Activated B cell treated with CpG ODN at 0.5 μM for 24 hours (primary cell): ENCODE data around the gene CA4. TPM values are rescaled to one million over a fixed set of nuclear protein-coding genes. Genes with fewer than 3 reads are reported as not detected.

Experiments
- ATAC-seq: fragments of 200-7000 bp; cut with Tn5 transposase; one replicate; pipeline ENCODE4 v1.10.0; 2021; ENCODE audit warnings: low read depth, mild to moderate bottlenecking, moderate library complexity
- CTCF ChIA-PET: fragments of 350-600 bp; sonication (Branson Sonifier 250); formaldehyde crosslinking; loops from one replicate; lab custom pipeline; 2021; ENCODE audit warnings: antibody characterized with exemption; lab: Charles Lee
- POLR2A ChIA-PET: fragments of 350-600 bp; sonication (Branson Sonifier 250); formaldehyde crosslinking; loops from one replicate; lab custom pipeline; 2021; ENCODE audit warnings: antibody characterized with exemption; lab: Charles Lee
- DNase-seq: peaks from one replicate; pipeline ENCODE4 v3.0.0; 2022
- H3K27ac Mint-ChIP-seq: one replicate; pipeline ENCODE4 v1.8.0; 2020; ENCODE audit warnings: mixed read lengths
- H3K27me3 Mint-ChIP-seq: one replicate; pipeline ENCODE4 v1.8.0; 2021; ENCODE audit warnings: mixed read lengths
- H3K36me3 Mint-ChIP-seq: one replicate; pipeline ENCODE4 v1.8.0; 2021; ENCODE audit warnings: low read depth, mixed read lengths
- H3K4me1 Mint-ChIP-seq: one replicate; pipeline ENCODE4 v1.8.0; 2021; ENCODE audit warnings: mixed read lengths
- H3K4me3 Mint-ChIP-seq: one replicate; pipeline ENCODE4 v1.8.0; 2020; ENCODE audit warnings: mild to moderate bottlenecking, mixed read lengths
- H3K9me3 Mint-ChIP-seq: one replicate; pipeline ENCODE4 v1.8.0; 2020; ENCODE audit warnings: mixed read lengths
- intact Hi-C: fragments of 100-400 bp; cut with micrococcal nuclease; formaldehyde crosslinking; loops from one replicate; pipeline ENCODE4 v1.15.1; 2024
- total RNA-seq: library from RNA; stranded (reverse); gene quantifications from 2 replicates; pipeline ENCODE4 v1.2.3, GENCODE V29; 2022
- TF ChIP-seq, protein P1 (sequence below): fragments of 200-600 bp; IDR thresholded peaks from one replicate; pipeline ENCODE4 v1.8.0; 2022; ENCODE audit warnings: antibody characterized with exemption, mild to moderate bottlenecking

CA4 gene
- total RNA-seq, 1 donor from 2014 or later = not detected

DNA sequence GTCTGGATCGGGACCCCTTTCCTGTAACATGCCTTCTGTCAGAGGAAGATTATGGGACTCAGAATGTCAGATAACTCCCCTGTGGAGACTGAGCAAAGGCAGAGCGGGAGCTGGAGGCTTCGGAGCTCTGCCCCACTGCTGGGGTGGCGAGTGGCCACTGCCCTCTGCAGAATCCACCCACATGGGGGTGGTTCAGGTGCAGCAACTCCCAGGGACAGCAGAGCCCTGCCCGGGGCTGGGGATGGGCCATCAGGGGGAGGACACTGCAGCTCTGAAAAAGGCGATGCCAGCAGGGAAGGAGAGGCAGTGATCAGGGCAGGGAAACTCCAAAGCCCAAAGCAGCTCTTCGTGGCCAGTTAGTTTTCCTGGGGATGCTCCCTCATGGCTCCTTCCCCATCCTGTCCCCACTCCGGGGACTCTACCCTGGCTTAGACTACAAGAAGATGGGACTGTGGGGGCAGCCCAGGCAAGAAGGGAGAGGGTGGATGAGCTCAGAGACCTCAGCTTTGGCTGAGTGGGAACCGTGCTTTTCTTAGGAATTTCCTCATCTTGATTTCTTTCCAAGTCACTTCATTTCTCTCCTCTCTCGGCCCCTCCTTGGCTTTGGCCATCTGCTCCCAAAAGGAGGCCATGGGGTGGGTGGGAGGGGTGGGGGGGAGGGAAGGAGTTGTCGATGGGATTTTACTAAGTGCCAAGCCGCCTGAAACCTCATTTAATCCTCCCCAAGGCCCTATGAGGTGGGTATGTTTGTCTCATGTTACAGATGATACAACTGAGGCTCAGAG, 4.0 kb downstream of the CA4 start:
- TF ChIP-seq, protein P1, sequence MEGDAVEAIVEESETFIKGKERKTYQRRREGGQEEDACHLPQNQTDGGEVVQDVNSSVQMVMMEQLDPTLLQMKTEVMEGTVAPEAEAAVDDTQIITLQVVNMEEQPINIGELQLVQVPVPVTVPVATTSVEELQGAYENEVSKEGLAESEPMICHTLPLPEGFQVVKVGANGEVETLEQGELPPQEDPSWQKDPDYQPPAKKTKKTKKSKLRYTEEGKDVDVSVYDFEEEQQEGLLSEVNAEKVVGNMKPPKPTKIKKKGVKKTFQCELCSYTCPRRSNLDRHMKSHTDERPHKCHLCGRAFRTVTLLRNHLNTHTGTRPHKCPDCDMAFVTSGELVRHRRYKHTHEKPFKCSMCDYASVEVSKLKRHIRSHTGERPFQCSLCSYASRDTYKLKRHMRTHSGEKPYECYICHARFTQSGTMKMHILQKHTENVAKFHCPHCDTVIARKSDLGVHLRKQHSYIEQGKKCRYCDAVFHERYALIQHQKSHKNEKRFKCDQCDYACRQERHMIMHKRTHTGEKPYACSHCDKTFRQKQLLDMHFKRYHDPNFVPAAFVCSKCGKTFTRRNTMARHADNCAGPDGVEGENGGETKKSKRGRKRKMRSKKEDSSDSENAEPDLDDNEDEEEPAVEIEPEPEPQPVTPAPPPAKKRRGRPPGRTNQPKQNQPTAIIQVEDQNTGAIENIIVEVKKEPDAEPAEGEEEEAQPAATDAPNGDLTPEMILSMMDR = no peak
- no peak for ATAC-seq
- DNase-seq = no peak
- POLR2A ChIA-PET = no interaction called here
- no peak overlapping the region for H3K27ac Mint-ChIP-seq
- intact Hi-C loops = no loop called here
- H3K4me1 Mint-ChIP-seq = peaks cover 18% of the 10 kb centered on the region
- H3K4me3 Mint-ChIP-seq = no peak overlapping the region
- H3K27me3 Mint-ChIP-seq = peaks cover 47% of the 10 kb centered on the region
- H3K9me3 Mint-ChIP-seq = no peaks in the 10 kb centered on the region
- H3K36me3 Mint-ChIP-seq = no peaks in the 10 kb centered on the region
- CTCF ChIA-PET = interaction anchor here (0.8 kb wide), 1 partner anchor 10 kb away, joined by 3 read pairs; no protein-coding TSS in a partner anchor

DNA sequence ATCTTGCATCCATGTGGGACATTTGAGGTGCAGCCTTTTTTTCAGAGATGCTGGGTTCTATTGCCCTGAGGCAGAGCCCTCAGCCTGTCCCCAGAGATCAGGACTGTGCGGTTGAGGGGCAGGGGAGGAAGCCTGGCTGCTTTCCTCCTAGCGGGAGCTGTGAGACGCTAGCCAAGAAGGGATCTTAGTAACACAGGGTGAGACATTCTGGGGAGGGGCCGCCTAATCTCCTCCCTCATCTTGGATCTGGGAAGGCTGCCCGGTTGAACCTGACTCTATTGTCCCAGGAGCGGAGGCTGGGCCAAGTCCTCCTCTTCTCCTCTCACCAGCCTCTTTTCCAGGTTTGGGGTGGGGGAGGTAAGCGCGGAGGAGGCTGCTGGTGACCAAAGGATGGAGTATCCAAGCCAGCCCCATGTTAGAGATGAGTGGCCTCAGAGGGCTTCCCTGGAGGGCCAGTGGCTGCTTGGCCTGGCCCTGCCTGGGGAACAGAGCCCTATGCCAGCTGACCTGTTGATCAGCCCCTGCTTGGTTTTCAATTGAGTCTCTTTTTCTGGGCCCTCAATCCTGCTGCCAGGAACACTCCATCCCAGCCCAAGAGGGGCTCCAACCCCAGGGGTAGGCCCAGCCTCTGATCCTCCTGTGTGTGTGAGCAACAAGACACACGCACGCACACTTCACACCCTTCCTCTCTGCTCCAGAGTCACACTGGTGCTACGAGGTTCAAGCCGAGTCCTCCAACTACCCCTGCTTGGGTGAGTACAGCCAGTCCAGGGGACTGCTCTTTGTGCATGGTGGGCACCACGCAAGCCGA, 5.0 kb downstream of the CA4 start:
- Mint-ChIP-seq H3K36me3 (no peaks in the 10 kb centered on the region), H3K27ac (no peak overlapping the region), H3K9me3 (no peaks in the 10 kb centered on the region), H3K4me1 (peaks cover 14% of the 10 kb centered on the region), H3K4me3 (no peak overlapping the region), H3K27me3 (peaks cover 44% of the 10 kb centered on the region)
- TF ChIP-seq, protein P1 = no peak
- DNase-seq = no peak
- ATAC-seq = no peak
- CTCF ChIA-PET = no interaction called here
- POLR2A ChIA-PET = no interaction called here
- intact Hi-C loops = no loop called here

DNA sequence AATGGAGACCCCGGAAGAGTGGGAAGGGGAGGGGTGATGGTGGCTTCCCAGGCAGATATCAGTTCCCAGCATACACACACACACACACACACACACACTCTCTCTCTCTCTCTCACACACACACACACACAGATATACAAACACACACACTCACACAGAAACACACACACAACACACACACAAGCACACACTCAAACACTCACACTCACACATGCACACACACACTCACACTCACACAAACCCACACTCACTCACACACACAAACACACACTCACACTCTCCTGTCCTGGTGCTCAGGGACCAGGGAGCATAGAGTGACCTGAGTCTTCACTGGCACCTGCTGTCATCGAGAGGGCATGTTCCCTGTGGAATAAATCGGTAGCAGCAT, 5.6 kb downstream of the CA4 start:
- H3K4me3 Mint-ChIP-seq = no peak overlapping the region
- H3K4me1 Mint-ChIP-seq = peaks cover 11% of the 10 kb centered on the region
- POLR2A ChIA-PET = no interaction called here
- ATAC-seq = no peak
- CTCF ChIA-PET = no interaction called here
- TF ChIP-seq, protein P1 = no peak
- intact Hi-C loops = no loop called here
- no peak for DNase-seq
- no peak overlapping the region for H3K27ac Mint-ChIP-seq
- H3K9me3 Mint-ChIP-seq = no peaks in the 10 kb centered on the region
- peaks cover 49% of the 10 kb centered on the region for H3K27me3 Mint-ChIP-seq
- no peaks in the 10 kb centered on the region for H3K36me3 Mint-ChIP-seq

DNA sequence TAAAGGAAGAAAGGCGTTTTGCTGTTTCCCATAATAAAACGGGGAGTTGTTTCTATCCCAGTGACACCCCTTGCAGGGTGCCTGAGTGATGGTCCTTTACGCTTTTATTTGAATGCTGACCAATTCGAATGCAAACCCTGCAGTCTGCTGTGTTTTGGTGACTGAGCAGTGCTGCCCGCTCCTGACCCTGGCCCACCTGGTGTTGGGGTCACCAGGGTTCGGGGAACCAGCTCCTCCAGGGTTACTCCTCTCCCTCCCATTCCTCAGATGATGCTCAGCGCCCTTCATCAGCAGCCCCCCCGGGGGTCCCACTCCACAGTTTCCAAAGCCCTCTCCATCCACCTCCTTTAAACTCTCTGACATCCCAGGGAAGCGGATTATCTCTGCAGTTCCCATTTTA, 6.0 kb downstream of the CA4 start:
- CTCF ChIA-PET = no interaction called here
- TF ChIP-seq, protein P1 = no peak
- Mint-ChIP-seq H3K27me3 (peaks cover 47% of the 10 kb centered on the region), H3K9me3 (no peaks in the 10 kb centered on the region), H3K4me3 (no peak overlapping the region), H3K36me3 (no peaks in the 10 kb centered on the region), H3K27ac (no peak overlapping the region), H3K4me1 (peaks cover 11% of the 10 kb centered on the region)
- intact Hi-C loops = no loop called here
- DNase-seq (no peak), ATAC-seq (no peak)
- POLR2A ChIA-PET = no interaction called here

DNA sequence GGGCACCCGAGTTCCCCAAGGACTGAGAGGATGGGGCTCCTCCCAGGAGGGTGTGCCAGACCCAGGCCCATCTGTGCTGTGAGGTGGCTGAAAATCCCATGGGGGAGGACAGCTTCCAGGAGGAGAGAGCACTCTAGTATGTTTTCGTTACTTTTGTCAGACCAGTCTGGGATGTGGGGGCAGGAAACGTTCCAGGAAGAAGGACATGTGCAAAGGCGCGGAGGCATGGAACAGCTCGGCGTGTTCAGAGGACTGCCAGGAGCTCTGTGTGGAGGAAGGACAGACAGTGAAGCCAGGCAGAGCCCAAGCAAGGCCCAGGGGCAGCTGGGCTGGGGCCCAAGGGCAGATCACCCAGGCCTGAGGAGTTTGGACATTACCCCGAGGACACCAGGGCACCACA, 7.0 kb downstream of the CA4 start:
- ChIA-PET POLR2A (no interaction called here), CTCF (no interaction called here)
- Mint-ChIP-seq H3K27me3 (peaks cover 43% of the 10 kb centered on the region), H3K4me3 (no peak overlapping the region), H3K4me1 (peaks cover 7% of the 10 kb centered on the region), H3K27ac (no peak overlapping the region), H3K9me3 (no peaks in the 10 kb centered on the region), H3K36me3 (no peaks in the 10 kb centered on the region)
- DNase-seq = no peak
- intact Hi-C loops = no loop called here
- TF ChIP-seq, protein P1 = no peak
- no peak for ATAC-seq
